Suppressor macrophage (primary cell): ENCODE results near the gene PRKAR1B.

Source experiments
- DNase-seq, 4 experiments: peaks; one replicate each; pipeline ENCODE4 v3.0.0-alpha.2; 2020 to 2022

The PRKAR1B gene

GRCh38 chr7:537911-538634 lies 189.0 kb downstream of the PRKAR1B start:
- no peak for DNase-seq

DNA sequence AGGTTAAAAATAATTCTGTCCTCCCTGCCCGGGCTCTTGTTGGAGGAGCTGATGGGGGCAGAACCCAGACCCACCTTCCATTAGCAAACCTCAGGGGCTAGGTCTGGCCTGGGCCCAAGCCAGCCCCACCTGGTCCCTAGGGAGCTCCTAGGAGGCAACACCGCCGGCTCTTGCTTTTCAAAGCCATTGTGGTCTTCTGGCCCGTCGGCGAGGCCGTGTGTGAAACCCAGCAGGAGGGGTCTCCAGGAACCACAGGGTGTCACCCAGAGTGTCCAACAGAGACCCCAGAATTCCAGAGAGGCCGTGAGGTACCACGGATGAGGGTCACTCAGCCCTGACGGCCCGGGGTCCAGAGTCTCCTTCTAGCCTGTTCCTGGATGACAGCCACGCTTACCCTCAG lies 190.8 kb downstream of the PRKAR1B start:
- DNase-seq = no peak

DNA sequence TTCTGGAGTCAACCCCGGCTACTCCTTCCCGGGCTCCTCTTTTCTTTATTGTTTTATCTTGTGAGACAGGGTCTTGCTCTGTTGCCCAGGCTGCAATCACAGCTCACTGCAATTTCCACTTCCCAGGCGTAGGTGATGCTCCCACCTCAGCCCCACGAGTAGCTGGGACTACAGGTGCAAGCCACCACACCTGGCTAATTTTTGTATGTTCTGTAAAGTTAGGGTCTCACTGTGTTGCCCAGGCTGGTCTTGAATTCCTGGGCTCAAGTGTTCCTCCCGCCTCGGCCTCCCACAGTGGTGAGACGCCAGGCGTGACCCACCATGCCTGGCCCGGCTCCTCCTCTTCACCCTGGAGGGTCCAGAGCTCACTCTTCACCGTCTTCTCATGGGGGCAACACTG lies 192.1 kb downstream of the PRKAR1B start:
- no peak for DNase-seq

GRCh38 chr7:534075-534474 lies 193.0 kb downstream of the PRKAR1B start:
- DNase-seq = no peak

DNA sequence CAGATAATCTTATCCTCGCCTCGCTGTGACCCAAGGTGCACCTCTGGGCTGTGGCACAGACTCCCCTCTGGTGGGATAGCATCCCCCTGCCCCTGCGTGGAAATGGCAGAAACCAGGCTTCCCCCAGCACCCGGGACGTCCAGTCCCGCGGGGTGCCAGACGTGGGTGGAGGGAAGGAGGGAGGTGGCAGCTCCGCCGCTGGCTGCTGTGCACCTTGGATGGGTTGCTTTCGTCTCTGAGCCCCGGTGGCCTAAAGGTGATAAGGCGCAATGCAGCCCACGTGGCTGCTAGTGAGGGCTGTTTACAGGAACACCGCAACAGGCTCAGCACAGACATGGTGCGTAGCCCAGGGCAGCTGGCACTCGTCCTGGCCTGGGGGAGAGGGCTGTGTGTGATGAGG lies 193.8 kb downstream of the PRKAR1B start:
- DNase-seq = no peak

DNA sequence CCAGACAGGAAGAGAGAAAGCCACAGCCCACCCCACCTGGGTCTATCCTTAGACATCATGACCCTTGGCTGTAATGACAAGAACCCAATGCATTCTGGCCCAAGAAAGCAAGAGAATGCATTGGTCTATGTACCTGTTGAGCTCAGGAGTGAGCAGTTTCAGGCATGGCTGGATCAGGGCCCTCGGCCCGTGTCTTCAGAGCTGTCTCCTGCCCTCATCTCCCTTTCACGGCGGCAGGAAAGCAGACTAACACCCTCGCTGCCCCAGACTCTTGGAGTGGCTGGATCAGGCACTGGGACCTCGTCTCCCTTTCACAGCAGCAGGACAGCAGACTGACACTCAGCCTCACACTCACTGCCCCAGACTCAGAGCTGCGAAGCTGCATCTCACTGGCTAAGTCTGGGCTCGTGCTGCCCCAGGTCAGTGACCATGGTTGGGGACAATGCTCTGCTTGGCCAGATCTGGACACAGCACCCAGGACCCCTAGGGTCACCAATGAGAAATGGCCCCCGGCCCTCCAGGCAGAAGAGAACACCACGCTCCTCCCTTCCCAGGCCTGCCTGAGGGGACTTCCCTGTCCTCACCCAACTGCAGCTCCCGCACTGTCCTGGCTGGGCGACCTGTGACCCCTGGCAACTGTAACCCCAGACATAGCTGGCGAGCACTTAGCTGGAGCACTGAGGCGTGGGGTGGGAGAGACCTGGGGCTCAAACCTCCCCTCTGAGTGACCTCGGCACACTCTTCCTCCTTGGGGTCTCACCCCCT lies 194.5 kb downstream of the PRKAR1B start:
- no peak for DNase-seq

- peak in 2 of 4 experiments; percentile 18 to 34 for DNase-seq
These were observed 195.3 kb downstream of the PRKAR1B start for GRCh38 chr7:531777-532176.

DNA sequence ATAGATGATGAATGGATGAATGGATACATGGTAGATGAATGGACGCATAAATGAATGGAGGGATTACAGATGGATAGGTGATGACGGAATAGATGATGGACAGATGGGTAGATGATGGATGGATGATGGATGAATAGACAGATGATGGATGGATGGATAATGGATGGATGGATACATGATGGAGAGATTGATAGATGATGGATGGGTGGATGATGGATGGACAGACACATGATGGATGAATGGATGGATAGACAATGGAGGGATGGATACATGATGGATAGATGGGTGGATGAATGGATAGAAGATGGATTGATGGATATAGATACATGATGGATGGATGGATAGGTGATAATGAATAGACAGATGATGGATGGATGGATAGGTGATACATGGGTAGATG lies 198.6 kb downstream of the PRKAR1B start:
- DNase-seq = no peak

DNA sequence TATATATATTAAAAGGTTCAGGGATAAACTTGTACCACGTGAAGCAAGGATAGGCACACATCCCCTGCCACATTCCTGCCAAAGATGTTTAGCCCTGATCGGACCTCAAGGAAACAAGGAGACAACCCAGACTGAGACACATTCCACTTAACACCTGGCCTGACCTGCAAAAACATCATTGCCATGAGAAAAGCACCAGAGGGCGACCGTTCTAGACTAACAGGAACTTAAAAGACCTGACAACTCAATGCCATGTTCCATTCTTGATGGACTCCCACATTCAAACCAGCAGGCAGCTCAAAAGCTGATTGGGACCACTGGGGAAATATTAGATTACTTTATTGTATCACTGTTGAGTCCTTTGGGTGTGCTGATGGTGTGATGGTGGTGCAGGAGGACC lies 199.4 kb downstream of the PRKAR1B start:
- DNase-seq = no peak

DNA sequence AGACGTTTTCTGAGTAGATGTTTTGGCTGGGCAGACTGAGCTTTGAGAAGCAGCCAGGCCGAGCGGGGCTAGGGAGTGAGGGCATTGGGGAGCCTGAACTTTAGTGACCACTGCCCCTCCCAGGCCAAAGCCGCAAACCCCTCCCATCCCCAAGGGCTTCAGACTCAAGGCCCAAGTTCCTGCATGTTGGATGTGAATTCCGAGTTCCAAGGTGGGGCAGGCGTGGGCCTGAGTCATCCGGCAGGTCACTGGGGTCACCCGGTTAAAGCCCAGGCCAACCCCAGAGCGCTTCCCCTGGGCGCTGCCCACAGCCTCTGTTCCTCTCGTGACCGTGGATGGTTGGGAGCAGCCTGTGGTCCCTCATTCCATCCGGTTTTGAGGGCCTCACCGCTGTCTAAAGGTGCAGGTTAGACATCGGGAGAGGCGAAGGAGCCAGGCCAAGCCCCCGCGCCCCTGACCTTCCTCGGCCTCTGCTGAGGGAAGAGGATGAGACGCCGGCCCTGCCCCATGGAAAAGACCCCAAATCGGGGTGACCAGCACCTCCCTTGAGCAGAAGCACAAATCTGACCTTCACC lies 200.5 kb downstream of the PRKAR1B start:
- DNase-seq = no peak

- no peak for DNase-seq
These were observed 201.3 kb downstream of the PRKAR1B start for GRCh38 chr7:525740-526139.

DNA sequence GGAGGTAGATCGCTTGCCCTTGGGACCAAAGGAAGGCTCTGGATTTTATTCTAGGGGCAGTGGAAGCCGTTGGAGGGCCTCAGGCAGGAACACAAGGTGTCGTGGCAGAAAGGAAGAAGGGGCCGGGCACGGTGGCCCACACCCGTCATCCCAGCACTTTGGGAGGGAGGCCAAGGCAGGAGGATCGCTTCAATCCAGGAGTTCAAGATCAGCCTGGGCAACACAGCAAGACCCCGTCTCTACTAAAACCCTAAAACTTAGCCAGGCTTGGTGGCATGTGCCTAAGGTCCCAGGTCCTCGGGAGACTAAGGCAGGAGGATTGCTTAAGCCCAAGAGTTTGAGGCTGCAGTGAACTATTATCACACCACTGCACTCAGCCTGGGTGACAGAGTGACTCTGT lies 202.3 kb downstream of the PRKAR1B start:
- DNase-seq = no peak

DNA sequence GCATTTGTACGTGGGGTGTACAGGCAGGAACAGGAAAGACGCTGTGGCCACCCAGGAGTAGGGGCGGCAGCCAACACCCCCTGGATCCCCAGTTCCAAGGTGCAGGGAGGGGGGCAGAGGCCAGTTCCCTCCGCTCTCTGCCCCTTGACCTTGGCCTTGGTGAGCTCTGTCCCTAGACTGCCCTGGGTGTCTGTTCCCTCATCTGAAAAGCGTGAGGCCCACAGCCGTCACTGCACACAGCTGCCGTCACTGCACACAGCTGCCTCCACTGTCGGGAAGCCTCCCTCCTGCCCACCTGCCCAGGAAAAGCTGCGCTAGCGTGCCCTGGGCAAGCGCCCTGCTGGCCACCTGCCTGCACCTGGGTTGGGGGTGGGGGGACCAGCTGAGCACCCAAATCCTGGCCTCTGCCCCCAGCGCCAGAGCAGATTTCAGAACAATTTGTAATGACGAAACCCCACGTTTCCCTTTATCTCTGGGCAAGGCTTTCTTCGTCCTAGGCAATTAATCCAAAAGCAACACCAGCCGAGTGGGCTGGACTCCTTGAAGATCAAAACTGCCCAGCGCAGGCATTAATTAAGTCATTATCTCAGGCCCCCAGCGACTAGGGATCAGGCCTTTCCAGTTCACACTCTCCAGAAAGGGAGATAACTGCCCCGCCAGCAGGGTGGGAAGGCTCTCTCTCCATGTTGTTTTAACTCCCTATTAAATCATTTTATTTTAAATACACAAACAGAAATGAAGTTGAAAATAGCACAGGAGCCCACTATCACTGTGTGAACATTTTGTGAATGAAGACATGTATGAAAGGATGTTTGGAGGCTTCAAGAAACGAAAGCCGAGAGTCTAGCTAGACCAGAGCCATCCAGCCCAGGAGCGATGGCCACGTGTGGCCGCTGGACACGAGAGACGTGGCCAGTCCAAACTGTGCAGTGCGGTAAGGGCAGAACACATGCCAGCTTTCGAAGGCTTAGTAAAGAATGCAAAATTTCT lies 203.4 kb downstream of the PRKAR1B start:
- no peak for DNase-seq

- no peak for DNase-seq
These were observed 204.1 kb downstream of the PRKAR1B start for GRCh38 chr7:522951-523314.

- peak; percentile 53 to 79 (median 72) for DNase-seq
These were observed 204.8 kb downstream of the PRKAR1B start for GRCh38 chr7:522071-522950.

DNA sequence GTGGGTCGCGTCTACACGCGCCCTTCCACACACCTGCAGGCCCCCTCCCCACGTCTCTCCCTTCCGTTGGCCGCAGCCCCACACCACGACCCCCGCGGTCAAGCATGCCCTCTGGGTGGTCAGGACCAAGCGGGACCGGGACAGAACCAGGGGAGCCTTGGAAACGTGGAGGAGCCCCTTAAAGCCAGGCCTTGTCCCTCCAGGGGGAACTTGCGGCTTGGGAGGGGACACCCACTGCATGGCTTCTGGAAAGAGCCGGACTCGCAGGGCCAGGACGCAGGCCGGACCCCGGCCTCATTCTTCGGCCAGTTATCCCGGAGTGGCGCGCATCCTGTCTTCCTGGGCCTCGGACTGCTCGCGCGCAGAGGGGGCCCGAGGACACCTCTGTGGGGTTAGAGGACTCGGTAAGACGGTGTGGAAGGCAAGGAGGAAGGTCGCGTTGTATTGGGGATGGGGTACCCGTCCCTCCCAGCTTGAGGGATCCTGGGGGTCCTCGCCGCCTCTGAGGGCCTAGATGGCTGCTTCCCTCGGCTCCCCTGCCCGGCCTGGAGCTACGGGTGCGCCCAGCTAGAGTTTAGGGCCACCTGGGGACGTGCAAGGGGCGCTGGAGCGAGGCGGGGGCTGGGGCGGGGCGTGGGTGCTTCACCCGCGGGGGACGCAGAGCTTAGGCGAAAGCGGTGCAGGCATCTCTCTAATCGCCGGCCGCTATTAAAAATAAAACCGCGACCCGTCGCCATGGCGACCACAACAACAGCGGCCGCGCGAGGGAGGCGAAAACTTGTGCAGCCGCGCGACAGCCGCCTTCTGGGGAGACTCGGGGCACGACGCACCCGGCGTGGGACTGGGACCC lies 205.6 kb downstream of the PRKAR1B start:
- DNase-seq = peak in 3 of 4 experiments; percentile 38 to 56 (median 52)

- DNase-seq = peak in 2 of 4 experiments; percentile 36 to 41
These were observed 206.4 kb downstream of the PRKAR1B start for GRCh38 chr7:520503-521161.

- peak; percentile 52 to 81 (median 66) for DNase-seq
These were observed 207.3 kb downstream of the PRKAR1B start, which contains the start of gene PDGFA for GRCh38 chr7:519484-520390. PDGFA (minus strand) TSS chr7:519846; CDS start chr7:519001, 845 bp downstream.
